Mammary microvascular endothelial cell (primary cell): ENCODE results near the gene VSIG1. TPM values are rescaled to one million over a fixed set of nuclear protein-coding genes. Genes with fewer than 3 reads are reported as not detected.

Experiments used
- total RNA-seq: library from RNA; depleted of rRNA; stranded (reverse); fragments of >200 nt; gene quantifications from 2 replicates; pipeline ENCODE4 v1.2.3, GENCODE V29; 2015

VSIG1 gene
- 3.9 and 4.7 TPM in 2 replicates for total RNA-seq

DNA sequence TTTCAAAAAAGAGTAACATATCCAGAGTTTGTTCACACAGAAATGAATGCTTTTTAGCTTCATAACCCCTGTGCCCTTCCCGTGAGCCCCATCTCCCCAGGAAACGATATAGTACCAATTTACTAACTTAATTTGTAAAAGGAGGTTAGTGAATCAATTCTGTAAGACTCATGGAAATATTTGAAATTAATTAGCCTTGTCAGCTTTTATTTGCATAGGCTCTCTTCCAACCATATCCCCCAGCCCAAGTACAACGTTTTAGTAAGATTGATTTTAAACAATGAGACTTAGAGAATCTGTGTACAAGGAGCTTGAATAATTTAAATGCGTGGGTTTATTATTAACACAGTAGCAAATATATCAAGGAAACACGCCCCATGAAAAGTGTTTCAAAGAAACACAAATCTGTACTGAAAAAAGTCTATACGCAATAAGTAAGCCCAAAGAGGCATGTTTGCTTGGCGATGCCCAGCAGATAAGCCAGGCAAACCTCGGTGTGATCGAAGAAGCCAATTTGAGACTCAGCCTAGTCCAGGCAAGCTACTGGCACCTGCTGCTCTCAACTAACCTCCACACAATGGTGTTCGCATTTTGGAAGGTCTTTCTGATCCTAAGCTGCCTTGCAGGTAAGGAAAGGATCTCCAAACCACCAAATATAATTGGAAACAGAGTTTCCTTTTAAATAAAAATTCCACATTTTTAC lies at the start of gene VSIG1:
VSIG1 (plus strand) TSS at position 512 of the 703 bp plus-strand sequence; CDS start at position 578, 66 bp downstream.

DNA sequence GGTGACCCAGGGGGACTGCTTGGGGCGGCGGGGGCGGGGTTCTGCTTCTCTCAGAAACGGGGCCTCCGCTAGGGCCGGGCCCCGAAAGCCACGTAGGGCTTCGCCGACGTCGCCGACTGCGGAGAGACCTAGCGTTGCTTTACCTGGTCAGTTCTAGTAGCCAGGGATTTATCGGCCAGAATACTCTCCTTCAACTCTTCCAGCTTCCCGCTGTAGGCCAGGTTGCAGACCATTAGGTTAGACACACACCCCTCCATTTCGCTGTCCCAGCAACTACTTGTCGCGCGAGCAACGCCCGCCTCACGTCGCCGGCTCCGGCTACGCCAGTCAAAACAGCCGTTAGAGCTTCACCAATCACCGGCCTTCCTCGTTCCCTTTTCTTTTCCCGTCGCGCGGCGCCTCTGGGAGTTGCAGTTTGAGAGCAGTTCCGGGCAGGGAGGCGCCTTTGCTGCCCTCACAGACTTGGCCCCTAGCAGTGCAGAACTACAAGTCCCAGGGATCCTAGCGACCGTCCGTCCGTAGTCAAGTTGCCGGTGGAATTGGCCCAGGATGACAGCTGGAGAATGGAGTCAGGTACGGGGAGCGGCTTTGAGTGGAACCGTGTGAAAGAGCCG lies 46.5 kb downstream of the VSIG1 start, which contains the start of the genes ATG4A and PSMD10:
ATG4A (plus strand) TSS at position 515 of the 614 bp plus-strand sequence; CDS start at position 564, 49 bp downstream.
PSMD10 (minus strand) TSS at position 279 of the 614 bp plus-strand sequence; CDS start at position 257, 22 bp downstream.

Other genes starting within 250 kb of the VSIG1 start
- gene MID2, start 219.2 kb upstream of the VSIG1 start, total RNA-seq = 33.9 and 34.2 TPM in 2 replicates
- gene TEX13B, start 62.7 kb upstream of the VSIG1 start, total RNA-seq = not detected in 2 replicates
- gene PSMD10, start 46.5 kb downstream of the VSIG1 start, total RNA-seq = 134 and 140 TPM in 2 replicates
- 51.6 and 54.9 TPM in 2 replicates for gene ATG4A, start 46.7 kb downstream of the VSIG1 start, total RNA-seq